Eye (tissue), 1 donor: ENCODE data around the gene OR14J1.
"Not testable (repeated sequence)": the region's sequence is repeated elsewhere in the genome, so short reads cannot be mapped to it uniquely, and the experiment has no call there.

ENCODE experiments used
- DNase-seq: peaks from one replicate; pipeline ENCODE4 v3.0.0-alpha.2; 2015

The OR14J1 gene

GRCh38 chr6:29301316-29301715, at the start of gene OR14J1:
Gene OR14J1 (plus strand): TSS chr6:29301701. CDS start chr6:29306690, 4,989 bp downstream.
- DNase-seq: no peak

GRCh38 chr6:29251736-29252135, 49.8 kb upstream of the OR14J1 start:
- DNase-seq: no peak

DNA sequence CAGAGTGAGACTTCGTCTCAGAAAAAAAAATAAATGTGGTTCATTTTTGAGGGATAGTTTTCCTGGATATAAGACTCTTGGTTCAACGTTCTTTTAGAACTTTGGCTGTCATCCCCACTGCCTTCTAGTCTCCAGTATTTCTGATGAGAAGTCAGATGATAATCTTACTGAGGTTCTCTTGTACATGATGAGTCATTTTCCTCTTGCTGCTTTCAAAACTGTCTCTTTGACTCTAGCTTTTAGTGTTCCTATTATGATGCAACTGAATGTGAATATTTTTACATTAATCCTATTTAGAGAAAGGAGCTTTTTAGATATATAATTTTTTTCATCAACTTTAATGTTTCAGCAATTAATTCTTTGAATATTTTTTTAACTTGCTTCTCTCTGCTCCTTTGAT, 46.0 kb upstream of the OR14J1 start:
- no peak for DNase-seq

- no peak for DNase-seq
Measured at GRCh38 chr6:29259721-29260120, 41.8 kb upstream of the OR14J1 start.

DNA sequence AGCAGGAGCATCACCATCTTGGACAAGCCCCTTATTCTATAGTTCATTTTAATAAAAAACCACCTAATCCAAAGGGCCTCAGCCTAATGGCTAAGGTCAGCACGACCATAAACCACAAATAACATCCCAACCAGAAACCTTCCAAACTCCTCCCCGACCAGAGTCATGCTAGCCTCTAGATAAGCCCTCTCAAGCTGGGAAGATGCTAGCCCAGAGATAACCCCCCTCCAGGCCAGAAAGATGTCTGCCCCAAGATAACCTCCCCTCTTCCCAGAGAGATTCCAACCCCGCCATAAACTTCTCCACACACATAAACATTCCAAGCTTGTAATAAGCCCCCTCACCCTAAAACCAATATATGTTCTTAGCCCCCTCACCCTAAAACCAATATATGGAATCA, 38.5 kb upstream of the OR14J1 start:
- DNase-seq: no peak

DNA sequence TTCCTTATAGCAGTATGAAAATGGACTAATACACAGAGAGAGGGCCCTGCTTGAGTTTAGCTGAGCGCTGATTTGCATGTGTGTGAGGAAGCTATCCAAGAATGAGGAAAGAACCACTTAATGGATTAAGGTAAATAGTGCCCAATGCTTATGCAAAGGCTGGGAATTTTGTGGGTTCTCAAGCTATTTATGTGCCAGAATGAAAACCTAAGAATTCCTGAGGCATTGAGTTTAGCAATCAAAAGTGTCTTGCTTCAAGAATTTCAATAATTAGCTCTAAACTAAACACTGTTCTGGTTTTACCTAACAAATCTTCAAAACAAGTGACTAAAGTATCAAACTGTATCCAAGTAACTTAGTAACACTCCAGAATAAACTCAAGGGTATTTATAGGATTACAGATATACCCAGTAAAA, 7.0 kb upstream of the OR14J1 start:
- no peak for DNase-seq

GRCh38 chr6:29295181-29295585, 6.3 kb upstream of the OR14J1 start:
- no peak for DNase-seq

DNA sequence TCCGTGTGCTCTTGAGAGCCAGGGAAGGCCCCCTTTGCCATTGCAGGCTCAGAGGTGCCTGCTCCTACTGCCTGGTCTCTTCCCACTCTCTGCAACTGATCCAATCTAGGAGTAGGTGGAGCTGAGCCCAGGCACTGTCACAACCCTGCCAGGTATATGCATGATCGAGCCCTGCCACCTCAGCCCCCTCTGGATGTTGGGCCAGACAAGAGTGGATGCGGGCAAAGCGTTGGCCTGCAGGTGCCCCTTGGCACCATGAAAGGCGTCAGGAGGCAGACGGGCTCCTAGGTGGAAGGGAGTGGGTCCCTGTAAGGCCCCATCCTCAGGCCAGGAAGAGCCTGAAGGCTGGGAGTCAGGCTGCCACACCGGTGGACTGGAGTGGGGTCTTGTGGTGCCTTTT, 5.9 kb upstream of the OR14J1 start:
- DNase-seq: no peak

GRCh38 chr6:29319931-29320330, 18.4 kb downstream of the OR14J1 start:
- no peak for DNase-seq

DNA sequence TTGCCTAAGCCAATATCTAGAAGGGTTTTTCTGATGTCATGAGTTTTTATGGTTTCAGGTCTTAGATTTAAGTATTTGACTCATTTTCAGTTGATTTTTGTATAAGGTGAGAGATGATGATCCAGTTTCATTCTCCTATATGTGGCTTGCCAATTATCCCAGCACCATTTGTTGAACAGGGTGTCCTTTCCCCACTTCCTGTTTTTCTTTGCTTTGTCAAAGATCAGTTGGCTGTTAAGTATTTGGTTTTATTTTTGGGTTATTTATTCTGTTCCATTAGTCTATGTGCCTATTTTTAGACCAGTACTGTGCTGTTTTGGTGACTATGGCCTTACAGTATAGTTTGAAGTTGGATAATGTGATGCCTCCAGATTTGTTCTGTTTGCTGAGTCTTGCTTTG, 21.8 kb downstream of the OR14J1 start:
- DNase-seq: not testable (repeated sequence)

DNA sequence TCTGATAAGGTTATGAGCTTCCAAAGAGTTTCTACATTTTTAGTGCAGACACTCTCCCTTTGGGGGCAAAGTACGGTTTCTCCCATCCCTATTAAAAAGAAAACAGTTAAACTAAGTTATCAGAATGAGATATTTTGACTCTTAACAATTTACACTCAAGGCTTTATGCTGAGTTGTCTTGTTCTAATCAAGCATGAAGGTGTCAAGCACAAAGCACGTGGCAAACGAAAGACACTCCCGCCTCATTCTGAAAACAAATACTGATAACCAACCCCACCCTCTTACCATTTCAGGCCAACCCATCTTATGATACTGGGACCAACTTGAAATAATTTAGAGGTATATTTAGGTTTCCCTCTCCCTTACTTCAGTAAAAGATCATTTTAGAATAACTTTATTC, 24.3 kb downstream of the OR14J1 start:
- no peak for DNase-seq

GRCh38 chr6:29332676-29333075, 31.2 kb downstream of the OR14J1 start:
- no peak for DNase-seq

GRCh38 chr6:29336269-29336668, 34.8 kb downstream of the OR14J1 start:
- no peak for DNase-seq

DNA sequence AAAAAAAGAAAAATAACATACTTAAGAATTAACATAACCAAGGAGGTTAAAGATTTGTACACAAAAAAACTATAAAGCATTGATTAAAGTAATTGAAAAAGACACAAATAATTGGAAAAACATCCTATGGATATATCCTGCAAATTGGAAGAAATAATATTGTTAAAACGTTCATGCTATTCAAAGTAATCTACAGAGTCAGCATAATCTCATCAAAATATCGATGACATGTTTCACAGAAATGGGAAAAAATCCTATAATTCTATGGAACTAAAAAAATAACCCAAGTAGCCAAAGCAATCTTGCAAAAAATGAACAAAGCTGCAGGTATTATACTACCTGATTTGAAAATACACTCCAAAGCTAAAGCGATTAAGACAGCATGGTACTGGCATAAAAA, 43.9 kb downstream of the OR14J1 start:
- no peak for DNase-seq

- not testable (repeated sequence) for DNase-seq
Measured at GRCh38 chr6:29349348-29349747, 47.8 kb downstream of the OR14J1 start.

GRCh38 chr6:29354980-29355379, 53.5 kb downstream of the OR14J1 start:
- no peak for DNase-seq

- no peak for DNase-seq
Measured at GRCh38 chr6:29355603-29356002, 54.1 kb downstream of the OR14J1 start.
